ENCODE data around the gene LRRC72. TPM values are rescaled to one million over a fixed set of nuclear protein-coding genes. Genes with fewer than 3 reads are reported as not detected.
"Not testable (repeated sequence)": the region's sequence is repeated elsewhere in the genome, so short reads cannot be mapped to it uniquely, and the experiment has no call there.

The LRRC72 gene
- total RNA-seq, 1 donor from 2014 or later, result not detected

GRCh38 chr7:16529697-16530096 is 3.1 kb downstream of the LRRC72 start:
- H3K36me3 ChIP-seq (ENCODE audit: control insufficient read depth, insufficient read depth, low read length), result no peaks in the 10 kb centered on the region
- H3K27me3 ChIP-seq (ENCODE audit: control insufficient read depth, insufficient read depth, low read length), result no peaks in the 10 kb centered on the region
- FAIRE-seq (no peak), DNase-seq (ENCODE audit: low read depth) (no peak)
- TF ChIP-seq CTCF (IDR thresholded peaks at IDR 0.05; ENCODE audit: insufficient read depth, low read length, severe bottlenecking), result no peak
- H3K4me3 ChIP-seq (ENCODE audit: low read depth, low read length), result no peak overlapping the region

DNA sequence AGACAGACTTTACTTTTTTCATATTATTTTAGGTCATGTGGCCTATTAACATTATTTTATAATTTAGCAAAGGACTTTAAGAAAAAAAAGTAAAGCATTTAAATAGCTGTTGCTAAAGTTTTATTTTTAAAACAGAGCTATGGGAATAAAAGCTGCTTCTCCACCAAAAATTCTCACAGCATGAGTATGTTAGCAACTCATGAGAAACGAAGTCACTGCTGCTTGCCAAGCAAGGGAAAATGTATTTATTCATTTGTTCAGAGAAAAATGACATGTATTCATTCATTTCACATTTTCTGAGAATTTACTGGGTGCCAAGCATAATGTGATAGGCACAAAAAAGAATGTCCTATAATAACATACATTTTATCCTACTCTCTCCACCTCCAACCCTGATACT is 5.1 kb downstream of the LRRC72 start:
- no peak for TF ChIP-seq CTCF (IDR thresholded peaks at IDR 0.05; ENCODE audit: insufficient read depth, low read length, severe bottlenecking)
- H3K27me3 ChIP-seq (ENCODE audit: control insufficient read depth, insufficient read depth, low read length), result no peaks in the 10 kb centered on the region
- DNase-seq (ENCODE audit: low read depth) (no peak), FAIRE-seq (no peak)
- no peak overlapping the region for H3K4me3 ChIP-seq (ENCODE audit: low read depth, low read length)
- no peaks in the 10 kb centered on the region for H3K36me3 ChIP-seq (ENCODE audit: control insufficient read depth, insufficient read depth, low read length)

DNA sequence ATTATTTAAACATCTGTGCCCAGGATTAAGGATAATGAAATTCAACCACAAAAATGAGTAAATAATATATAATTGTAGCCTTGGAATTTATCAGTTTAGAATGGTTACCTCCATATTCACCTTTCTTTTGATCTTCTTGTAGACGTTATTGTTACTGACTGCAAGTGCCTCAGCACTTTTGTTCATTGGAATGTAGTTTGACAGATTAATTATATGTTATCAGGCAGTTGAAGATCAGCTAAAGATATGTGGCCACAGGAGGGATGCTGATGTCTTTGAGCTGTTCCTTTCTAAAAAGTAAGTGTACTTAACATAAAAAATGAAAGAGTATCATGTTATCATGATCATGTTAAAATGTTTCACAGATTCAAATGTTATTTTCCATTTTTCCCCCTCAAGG is 5.6 kb downstream of the LRRC72 start:
- Histone ChIP-seq H3K27me3 (ENCODE audit: control insufficient read depth, insufficient read depth, low read length) (no peaks in the 10 kb centered on the region), H3K4me3 (ENCODE audit: low read depth, low read length) (no peak overlapping the region), H3K36me3 (ENCODE audit: control insufficient read depth, insufficient read depth, low read length) (no peaks in the 10 kb centered on the region)
- FAIRE-seq, result no peak
- DNase-seq (ENCODE audit: low read depth), result no peak
- TF ChIP-seq CTCF (IDR thresholded peaks at IDR 0.05; ENCODE audit: insufficient read depth, low read length, severe bottlenecking), result no peak

- no peak for TF ChIP-seq CTCF (IDR thresholded peaks at IDR 0.05; ENCODE audit: insufficient read depth, low read length, severe bottlenecking)
- H3K4me3 ChIP-seq (ENCODE audit: low read depth, low read length), result no peak overlapping the region
- no peak for FAIRE-seq
These were observed 8.9 kb downstream of the LRRC72 start for GRCh38 chr7:16535500-16535899.

DNA sequence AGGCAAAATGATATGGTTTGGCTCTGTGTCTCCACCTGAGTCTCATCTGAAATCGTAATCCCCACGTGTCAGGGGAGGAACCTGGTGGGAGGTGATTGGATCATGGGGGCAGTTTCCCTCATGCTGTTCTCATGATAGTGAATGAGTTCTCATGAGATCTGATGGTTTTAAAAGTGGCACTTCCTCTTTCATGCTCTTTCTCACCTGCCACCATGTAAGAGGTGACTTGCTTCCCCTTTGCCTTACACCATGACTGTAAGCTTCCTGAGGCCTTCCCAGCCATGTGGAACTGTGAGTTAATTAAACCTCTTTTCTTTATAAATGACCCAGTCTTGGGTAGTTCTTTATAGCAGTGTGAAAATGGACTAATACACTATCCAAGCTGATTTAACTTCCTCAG is 13.9 kb downstream of the LRRC72 start:
- DNase-seq (ENCODE audit: low read depth); H3K27me3 ChIP-seq (ENCODE audit: control insufficient read depth, insufficient read depth, low read length); H3K36me3 ChIP-seq (ENCODE audit: control insufficient read depth, insufficient read depth, low read length); H3K4me3 ChIP-seq (ENCODE audit: low read depth, low read length); FAIRE-seq: not testable (repeated sequence)

More at GRCh38 chr7:16535500-16535899, 8.9 kb downstream of the LRRC72 start:
- H3K36me3 ChIP-seq (ENCODE audit: control insufficient read depth, insufficient read depth, low read length), result no peaks in the 10 kb centered on the region
- H3K27me3 ChIP-seq (ENCODE audit: control insufficient read depth, insufficient read depth, low read length), result no peaks in the 10 kb centered on the region
- DNase-seq (ENCODE audit: low read depth), result no peak

GRCh38 chr7:16542401-16542800 is 15.8 kb downstream of the LRRC72 start:
- DNase-seq (ENCODE audit: low read depth), result no peak
- no peak for TF ChIP-seq CTCF (IDR thresholded peaks at IDR 0.05; ENCODE audit: insufficient read depth, low read length, severe bottlenecking)
- no peaks in the 10 kb centered on the region for H3K27me3 ChIP-seq (ENCODE audit: control insufficient read depth, insufficient read depth, low read length)
- FAIRE-seq, result no peak
- H3K4me3 ChIP-seq (ENCODE audit: low read depth, low read length), result no peak overlapping the region
- no peaks in the 10 kb centered on the region for H3K36me3 ChIP-seq (ENCODE audit: control insufficient read depth, insufficient read depth, low read length)
